Measurements from ENCODE around the gene GPSM1.
"Not testable (repeated sequence)": the region's sequence is repeated elsewhere in the genome, so short reads cannot be mapped to it uniquely, and the experiment has no call there.

GPSM1 gene

GRCh38 chr9:136398286-136398685 lies 70.9 kb downstream of the GPSM1 start:
- DNase-seq (ENCODE audit: low read depth, low spot score): no peak
- H3K4me3 ChIP-seq (ENCODE audit: low read length): no peak overlapping the region

GRCh38 chr9:136399176-136400037 lies 72.1 kb downstream of the GPSM1 start:
- DNase-seq (ENCODE audit: low read depth, low spot score): no peak
- H3K4me3 ChIP-seq (ENCODE audit: low read length): peak overlapping the region; percentile 87

GRCh38 chr9:136400038-136400834 lies 72.9 kb downstream of the GPSM1 start, which contains the start of gene SNAPC4:
Gene SNAPC4 (minus strand): TSS chr9:136400170. CDS start chr9:136398428, 1,742 bp downstream.
- H3K4me3 ChIP-seq (ENCODE audit: low read length): peak within 1 kb of the TSS; percentile 87
- peak; percentile 77 for DNase-seq (ENCODE audit: low read depth, low spot score)

GRCh38 chr9:136401173-136401922 lies 74.0 kb downstream of the GPSM1 start:
- H3K4me3 ChIP-seq (ENCODE audit: low read length): no peak overlapping the region
- no peak for DNase-seq (ENCODE audit: low read depth, low spot score)

GRCh38 chr9:136402067-136402466 lies 74.7 kb downstream of the GPSM1 start:
- DNase-seq (ENCODE audit: low read depth, low spot score): no peak
- no peak overlapping the region for H3K4me3 ChIP-seq (ENCODE audit: low read length)

- DNase-seq (ENCODE audit: low read depth, low spot score): peak; percentile 25
- H3K4me3 ChIP-seq (ENCODE audit: low read length): no peak overlapping the region
Observed at GRCh38 chr9:136403538-136403914, 76.2 kb downstream of the GPSM1 start.

- DNase-seq (ENCODE audit: low read depth, low spot score): no peak
- no peak overlapping the region for H3K4me3 ChIP-seq (ENCODE audit: low read length)
Observed at GRCh38 chr9:136403915-136404800, 76.8 kb downstream of the GPSM1 start.

GRCh38 chr9:136404801-136405136 lies 77.4 kb downstream of the GPSM1 start:
- no peak for DNase-seq (ENCODE audit: low read depth, low spot score)
- no peak overlapping the region for H3K4me3 ChIP-seq (ENCODE audit: low read length)

GRCh38 chr9:136405481-136405880 lies 78.1 kb downstream of the GPSM1 start:
- no peak overlapping the region for H3K4me3 ChIP-seq (ENCODE audit: low read length)
- no peak for DNase-seq (ENCODE audit: low read depth, low spot score)

GRCh38 chr9:136405904-136406303 lies 78.6 kb downstream of the GPSM1 start:
- DNase-seq (ENCODE audit: low read depth, low spot score); H3K4me3 ChIP-seq (ENCODE audit: low read length): not testable (repeated sequence)

GRCh38 chr9:136407061-136407460 lies 79.7 kb downstream of the GPSM1 start:
- not testable (repeated sequence) for H3K4me3 ChIP-seq (ENCODE audit: low read length); DNase-seq (ENCODE audit: low read depth, low spot score)

GRCh38 chr9:136407911-136408310 lies 80.6 kb downstream of the GPSM1 start:
- DNase-seq (ENCODE audit: low read depth, low spot score): no peak
- no peak overlapping the region for H3K4me3 ChIP-seq (ENCODE audit: low read length)

Measured in Jurkat, Clone E6-1 (cell line).